GM23338 (cell line): ENCODE measurements around the gene DNMT1. TPM values are rescaled to one million over a fixed set of nuclear protein-coding genes. Genes with fewer than 3 reads are reported as not detected.

Experiments used
- ATAC-seq: fragments of 200-7000 bp; cut with Tn5 transposase; 3 replicates; pipeline ENCODE4 v1.9.1; 2020
- DNase-seq: peaks from one replicate; pipeline ENCODE4 v3.0.0-alpha.2; 2015; ENCODE audit warnings: low spot score
- H2AFZ ChIP-seq: fragments of 200-600 bp; sonication (generic); 2 replicates; pipeline ENCODE4 v1.8.0; 2016; ENCODE audit warnings: antibody characterized with exemption, mild to moderate bottlenecking, moderate library complexity
- H3F3A ChIP-seq: fragments of 200-600 bp; sonication (generic); replicated peaks from 2 replicates; pipeline ENCODE4 v1.8.0; 2017; ENCODE audit warnings: antibody characterized with exemption, mixed run types, low read depth
- H3K27ac ChIP-seq: fragments of 200-600 bp; sonication (generic); 2 replicates; pipeline ENCODE4 v1.6.1; 2016; ENCODE audit warnings: low read depth
- H3K27me3 ChIP-seq: fragments of 200-600 bp; sonication (generic); 2 replicates; pipeline ENCODE4 v1.8.0; 2016; ENCODE audit warnings: mild to moderate bottlenecking, mixed run types, moderate library complexity; ENCODE audit not compliant: insufficient read depth
- H3K36me3 ChIP-seq: fragments of 200-600 bp; sonication (generic); 2 replicates; pipeline ENCODE4 v1.8.0; 2016; ENCODE audit warnings: mild to moderate bottlenecking; ENCODE audit not compliant: insufficient read depth
- H3K4me1 ChIP-seq: fragments of 200-600 bp; sonication (generic); 2 replicates; pipeline ENCODE4 v1.8.0; 2016; ENCODE audit warnings: mild to moderate bottlenecking, moderate library complexity; ENCODE audit not compliant: insufficient read depth
- H3K4me2 ChIP-seq: fragments of 200-600 bp; sonication (generic); 2 replicates; pipeline ENCODE4 v1.7.1; 2017; ENCODE audit warnings: mixed run types
- H3K4me3 ChIP-seq: fragments of 200-600 bp; sonication (generic); 2 replicates; pipeline ENCODE4 v1.6.1; 2016; ENCODE audit warnings: mixed run types
- H3K79me2 ChIP-seq: fragments of 200-600 bp; sonication (generic); replicated peaks from 2 replicates; pipeline ENCODE4 v1.8.0; 2017; ENCODE audit warnings: mild to moderate bottlenecking; ENCODE audit not compliant: insufficient read depth
- H3K9me2 ChIP-seq: fragments of 200-600 bp; sonication (generic); 2 replicates; pipeline ENCODE4 v1.8.0; 2017; ENCODE audit not compliant: insufficient read depth
- H4K20me1 ChIP-seq: fragments of 200-600 bp; sonication (generic); replicated peaks from 2 replicates; pipeline ENCODE4 v1.8.0; 2017; ENCODE audit warnings: mild to moderate bottlenecking; ENCODE audit not compliant: insufficient read depth
- H3K27ac Mint-ChIP-seq: 2 replicates; pipeline ENCODE4 v1.8.0; 2020; ENCODE audit warnings: inconsistent platforms, mild to moderate bottlenecking, moderate library complexity, mixed read lengths
- H3K27me3 Mint-ChIP-seq: 3 replicates; pipeline ENCODE4 v1.8.0; 2022; ENCODE audit warnings: low read depth, mild to moderate bottlenecking, moderate library complexity, mixed read lengths, inconsistent platforms; ENCODE audit not compliant: insufficient read depth, poor library complexity
- H3K36me3 Mint-ChIP-seq: 3 replicates; pipeline ENCODE4 v1.8.0; 2021; ENCODE audit warnings: low read depth, mild to moderate bottlenecking, inconsistent platforms, moderate library complexity, mixed read lengths
- H3K4me1 Mint-ChIP-seq: 3 replicates; pipeline ENCODE4 v1.8.0; 2020; ENCODE audit warnings: mild to moderate bottlenecking, inconsistent platforms, mixed read lengths
- H3K4me3 Mint-ChIP-seq: 3 replicates; pipeline ENCODE4 v1.8.0; 2021; ENCODE audit warnings: moderate library complexity, mild to moderate bottlenecking, inconsistent platforms, mixed read lengths
- H3K9me3 Mint-ChIP-seq: 3 replicates; pipeline ENCODE4 v1.8.0; 2020; ENCODE audit warnings: moderate library complexity, mild to moderate bottlenecking, inconsistent platforms, mixed read lengths
- CREB1 ChIP-seq: fragments of 250-450 bp; sonication (Bioruptor Pico); IDR thresholded peaks from 2 replicates; pipeline ENCODE4 v1.5.0; 2020; ENCODE audit warnings: low read depth, mild to moderate bottlenecking, moderate library complexity
- EZH2 ChIP-seq: fragments of 200-600 bp; sonication (generic); IDR thresholded peaks from one replicate; pipeline ENCODE4 v1.8.0; 2017; ENCODE audit warnings: antibody characterized with exemption, mild to moderate bottlenecking, low read depth; ENCODE audit not compliant: unreplicated experiment
- EZH2phosphoT487 ChIP-seq: fragments of 200-600 bp; sonication (generic); IDR thresholded peaks from one replicate; pipeline ENCODE4 v1.8.1; 2018; ENCODE audit warnings: antibody characterized with exemption; ENCODE audit not compliant: unreplicated experiment
- NANOG ChIP-seq: IDR thresholded peaks from 2 replicates; pipeline ENCODE4 v1.6.1; 2016; ENCODE audit warnings: antibody characterized with exemption, borderline replicate concordance
- POLR2AphosphoS5 ChIP-seq: IDR thresholded peaks from 2 replicates; pipeline ENCODE4 v1.6.1; 2016; ENCODE audit warnings: antibody characterized with exemption, low read depth
- STAT1 ChIP-seq: IDR thresholded peaks from one replicate; pipeline ENCODE4 v1.6.1; 2016; ENCODE audit warnings: antibody characterized with exemption; ENCODE audit not compliant: unreplicated experiment
- ZNF114 ChIP-seq: fragments of 250-450 bp; sonication (Bioruptor Pico); IDR thresholded peaks from 2 replicates; pipeline ENCODE4 v1.5.0; 2020; ENCODE audit warnings: mild to moderate bottlenecking, moderate library complexity
- ZNF462 ChIP-seq: fragments of 250-450 bp; sonication (Bioruptor Pico); IDR thresholded peaks from 2 replicates; pipeline ENCODE4 v1.5.0; 2020; ENCODE audit warnings: mild to moderate bottlenecking, moderate library complexity
- polyA plus RNA-seq: library from polyadenylated mRNA; unstranded; fragments of >200 nt; fragmentation: Nextera tagmentation; extraction: Ambion mirVana; gene quantifications from 2 replicates; pipeline ENCODE4 v1.2.1, GENCODE V29; 2016
- total RNA-seq: library from RNA; depleted of rRNA; stranded (reverse); fragments of >200 nt; shearing (Covaris generic); gene quantifications from 2 replicates; pipeline ENCODE4 v1.2.3, GENCODE V29; 2014
- TF ChIP-seq, protein P1 (sequence below): IDR thresholded peaks from one replicate; pipeline ENCODE4 v1.6.1; 2018; ENCODE audit warnings: antibody characterized with exemption; ENCODE audit not compliant: unreplicated experiment
- TF ChIP-seq, protein P2 (sequence below), 2 experiments: fragments of 200-600 bp in 1 of 2; sonication (generic) in 1 of 2; conservative IDR thresholded peaks; 2 replicates each; pipeline versions ENCODE4 v1.5.1 to v1.6.1; 2016 to 2017; ENCODE audit warnings: antibody characterized with exemption in 2 of 2, low read depth in 2 of 2, mild to moderate bottlenecking in 2 of 2, moderate library complexity in 1 of 2

Gene DNMT1
- total and polyA plus RNA-seq, 2 experiments from 2014 or later: 238 to 589 TPM

DNA sequence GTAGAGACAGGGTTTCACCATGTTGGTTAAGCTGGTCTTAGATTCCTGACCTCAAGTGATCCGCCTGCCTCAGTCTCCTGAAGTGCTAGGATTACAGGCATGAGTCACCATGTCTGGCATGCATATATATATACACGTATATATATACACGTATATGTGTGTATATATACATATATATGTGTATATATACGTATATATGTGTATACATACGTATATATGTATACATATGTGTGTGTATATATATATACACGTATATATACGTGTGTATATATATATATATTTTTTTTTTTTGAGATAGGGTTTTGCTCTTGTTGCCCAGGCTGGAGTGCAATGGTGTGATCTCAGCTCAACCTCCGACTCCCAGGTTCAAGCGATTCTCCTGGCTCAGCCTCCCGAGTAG is 11.9 kb downstream of the DNMT1 start (continued):
- TF ChIP-seq, protein P1, sequence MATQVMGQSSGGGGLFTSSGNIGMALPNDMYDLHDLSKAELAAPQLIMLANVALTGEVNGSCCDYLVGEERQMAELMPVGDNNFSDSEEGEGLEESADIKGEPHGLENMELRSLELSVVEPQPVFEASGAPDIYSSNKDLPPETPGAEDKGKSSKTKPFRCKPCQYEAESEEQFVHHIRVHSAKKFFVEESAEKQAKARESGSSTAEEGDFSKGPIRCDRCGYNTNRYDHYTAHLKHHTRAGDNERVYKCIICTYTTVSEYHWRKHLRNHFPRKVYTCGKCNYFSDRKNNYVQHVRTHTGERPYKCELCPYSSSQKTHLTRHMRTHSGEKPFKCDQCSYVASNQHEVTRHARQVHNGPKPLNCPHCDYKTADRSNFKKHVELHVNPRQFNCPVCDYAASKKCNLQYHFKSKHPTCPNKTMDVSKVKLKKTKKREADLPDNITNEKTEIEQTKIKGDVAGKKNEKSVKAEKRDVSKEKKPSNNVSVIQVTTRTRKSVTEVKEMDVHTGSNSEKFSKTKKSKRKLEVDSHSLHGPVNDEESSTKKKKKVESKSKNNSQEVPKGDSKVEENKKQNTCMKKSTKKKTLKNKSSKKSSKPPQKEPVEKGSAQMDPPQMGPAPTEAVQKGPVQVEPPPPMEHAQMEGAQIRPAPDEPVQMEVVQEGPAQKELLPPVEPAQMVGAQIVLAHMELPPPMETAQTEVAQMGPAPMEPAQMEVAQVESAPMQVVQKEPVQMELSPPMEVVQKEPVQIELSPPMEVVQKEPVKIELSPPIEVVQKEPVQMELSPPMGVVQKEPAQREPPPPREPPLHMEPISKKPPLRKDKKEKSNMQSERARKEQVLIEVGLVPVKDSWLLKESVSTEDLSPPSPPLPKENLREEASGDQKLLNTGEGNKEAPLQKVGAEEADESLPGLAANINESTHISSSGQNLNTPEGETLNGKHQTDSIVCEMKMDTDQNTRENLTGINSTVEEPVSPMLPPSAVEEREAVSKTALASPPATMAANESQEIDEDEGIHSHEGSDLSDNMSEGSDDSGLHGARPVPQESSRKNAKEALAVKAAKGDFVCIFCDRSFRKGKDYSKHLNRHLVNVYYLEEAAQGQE: no peak
- no peak for TF ChIP-seq STAT1
- TF ChIP-seq EZH2: no peak
- TF ChIP-seq NANOG: no peak
- TF ChIP-seq, protein P2, sequence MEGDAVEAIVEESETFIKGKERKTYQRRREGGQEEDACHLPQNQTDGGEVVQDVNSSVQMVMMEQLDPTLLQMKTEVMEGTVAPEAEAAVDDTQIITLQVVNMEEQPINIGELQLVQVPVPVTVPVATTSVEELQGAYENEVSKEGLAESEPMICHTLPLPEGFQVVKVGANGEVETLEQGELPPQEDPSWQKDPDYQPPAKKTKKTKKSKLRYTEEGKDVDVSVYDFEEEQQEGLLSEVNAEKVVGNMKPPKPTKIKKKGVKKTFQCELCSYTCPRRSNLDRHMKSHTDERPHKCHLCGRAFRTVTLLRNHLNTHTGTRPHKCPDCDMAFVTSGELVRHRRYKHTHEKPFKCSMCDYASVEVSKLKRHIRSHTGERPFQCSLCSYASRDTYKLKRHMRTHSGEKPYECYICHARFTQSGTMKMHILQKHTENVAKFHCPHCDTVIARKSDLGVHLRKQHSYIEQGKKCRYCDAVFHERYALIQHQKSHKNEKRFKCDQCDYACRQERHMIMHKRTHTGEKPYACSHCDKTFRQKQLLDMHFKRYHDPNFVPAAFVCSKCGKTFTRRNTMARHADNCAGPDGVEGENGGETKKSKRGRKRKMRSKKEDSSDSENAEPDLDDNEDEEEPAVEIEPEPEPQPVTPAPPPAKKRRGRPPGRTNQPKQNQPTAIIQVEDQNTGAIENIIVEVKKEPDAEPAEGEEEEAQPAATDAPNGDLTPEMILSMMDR (conservative IDR thresholded peaks at IDR 0.05; ENCODE audit: low read depth in 2 of 2): no peak
- no peak for TF ChIP-seq POLR2AphosphoS5

DNA sequence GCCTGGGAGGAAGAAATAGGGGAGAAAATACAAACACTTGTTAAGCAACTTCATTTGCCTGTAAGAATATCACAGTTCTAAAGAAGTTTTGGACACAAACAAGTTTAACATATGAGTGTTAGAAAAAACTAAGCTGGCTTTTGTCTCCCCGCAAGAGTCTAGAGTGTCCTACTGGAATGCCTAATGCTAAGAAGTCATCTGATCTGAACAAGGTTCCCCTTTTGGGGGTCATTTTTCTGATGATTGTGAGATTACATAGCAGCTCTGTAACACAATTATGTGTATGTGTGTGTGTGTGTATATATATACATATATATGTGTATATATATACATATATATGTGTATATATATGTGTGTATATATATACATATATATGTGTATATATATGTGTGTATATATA is 12.7 kb downstream of the DNMT1 start:
- peaks cover 33% of the 10 kb centered on the region for H3K36me3 ChIP-seq
- no peak overlapping the region for H3K4me3 Mint-ChIP-seq
- H3K27ac Mint-ChIP-seq: no peak overlapping the region
- H3F3A ChIP-seq: 0 out of 2 replicates have a peak, but pooled peaks cover 2% of the 10 kb centered on the region
- DNase-seq (no peak), ATAC-seq (no peak)
- no peaks in the 10 kb centered on the region for H3K9me3 Mint-ChIP-seq
- H3K27me3 Mint-ChIP-seq: peaks cover 1% of the 10 kb centered on the region
- peaks cover 64% of the 10 kb centered on the region for H3K79me2 ChIP-seq
- no peaks in the 10 kb centered on the region for H3K9me2 ChIP-seq
- no peaks in the 10 kb centered on the region for H3K4me1 Mint-ChIP-seq
- H2AFZ ChIP-seq: no peak overlapping the region
- H3K4me1 ChIP-seq: no peaks in the 10 kb centered on the region
- H4K20me1 ChIP-seq: peaks cover 42% of the 10 kb centered on the region
- H3K27me3 ChIP-seq: no peaks in the 10 kb centered on the region
- H3K4me2 ChIP-seq: no peak overlapping the region
- peaks cover 54% of the 10 kb centered on the region for H3K36me3 Mint-ChIP-seq
- H3K4me3 ChIP-seq: no peak overlapping the region
- H3K27ac ChIP-seq: no peak overlapping the region
- TF ChIP-seq NANOG (no peak), ZNF462 (no peak), EZH2phosphoT487 (no peak), ZNF114 (CRISPR knock-in tag) (no peak), POLR2AphosphoS5 (no peak), CREB1 (no peak)
- TF ChIP-seq, protein P1: no peak
